GM21515 (cell line): Measurements from ENCODE around the gene PRSS57.
"Not testable (repeated sequence)": the region's sequence is repeated elsewhere in the genome, so short reads cannot be mapped to it uniquely, and the experiment has no call there.

ENCODE experiments used
- ATAC-seq: cut with Tn5 transposase; IDR thresholded peaks from one replicate; pipeline ENCODE4 v1.9.1; 2021; ENCODE audit not compliant: unreplicated experiment

PRSS57 gene

GRCh38 chr19:676007-676338 is 19.3 kb downstream of the PRSS57 start:
- ATAC-seq, result no peak

GRCh38 chr19:674282-675151 is 20.7 kb downstream of the PRSS57 start:
- no peak for ATAC-seq

- no peak for ATAC-seq
Observed at GRCh38 chr19:670609-671075, 24.6 kb downstream of the PRSS57 start.

GRCh38 chr19:668675-669434 is 26.4 kb downstream of the PRSS57 start:
- ATAC-seq, result not testable (repeated sequence)

- ATAC-seq, result not testable (repeated sequence)
Observed at GRCh38 chr19:666985-667573, 28.2 kb downstream of the PRSS57 start.

- no peak for ATAC-seq
Observed at GRCh38 chr19:664913-665443, 30.3 kb downstream of the PRSS57 start.

- ATAC-seq, result no peak
Observed at GRCh38 chr19:663682-664117, 31.6 kb downstream of the PRSS57 start.

GRCh38 chr19:662962-663681 is 32.1 kb downstream of the PRSS57 start, which contains the start of gene RNF126:
RNF126 (minus strand) TSS chr19:663214; CDS start chr19:663121, 93 bp downstream.
- peak; percentile 41 for ATAC-seq

GRCh38 chr19:662207-662961 is 32.9 kb downstream of the PRSS57 start:
- no peak for ATAC-seq

- ATAC-seq, result peak; percentile 34
Observed at GRCh38 chr19:661427-662196, 33.6 kb downstream of the PRSS57 start.

- no peak for ATAC-seq
Observed at GRCh38 chr19:660793-661426, 34.3 kb downstream of the PRSS57 start.

- no peak for ATAC-seq
Observed at GRCh38 chr19:658916-659839, 36.1 kb downstream of the PRSS57 start.

- ATAC-seq, result no peak
Observed at GRCh38 chr19:658059-658839, 37.0 kb downstream of the PRSS57 start.

GRCh38 chr19:657611-658010 is 37.6 kb downstream of the PRSS57 start:
- ATAC-seq, result no peak

- ATAC-seq, result no peak
Observed at GRCh38 chr19:656751-657559, 38.3 kb downstream of the PRSS57 start.

- no peak for ATAC-seq
Observed at GRCh38 chr19:655691-656090, 39.6 kb downstream of the PRSS57 start.
